Stromal cell of bone marrow (primary cell): ENCODE data around the gene RASD1.

ENCODE experiments used
- DNase-seq: peaks from one replicate; pipeline ENCODE4 v3.0.0-alpha.2; 2012; ENCODE audit warnings: low read depth

RASD1 gene

DNA sequence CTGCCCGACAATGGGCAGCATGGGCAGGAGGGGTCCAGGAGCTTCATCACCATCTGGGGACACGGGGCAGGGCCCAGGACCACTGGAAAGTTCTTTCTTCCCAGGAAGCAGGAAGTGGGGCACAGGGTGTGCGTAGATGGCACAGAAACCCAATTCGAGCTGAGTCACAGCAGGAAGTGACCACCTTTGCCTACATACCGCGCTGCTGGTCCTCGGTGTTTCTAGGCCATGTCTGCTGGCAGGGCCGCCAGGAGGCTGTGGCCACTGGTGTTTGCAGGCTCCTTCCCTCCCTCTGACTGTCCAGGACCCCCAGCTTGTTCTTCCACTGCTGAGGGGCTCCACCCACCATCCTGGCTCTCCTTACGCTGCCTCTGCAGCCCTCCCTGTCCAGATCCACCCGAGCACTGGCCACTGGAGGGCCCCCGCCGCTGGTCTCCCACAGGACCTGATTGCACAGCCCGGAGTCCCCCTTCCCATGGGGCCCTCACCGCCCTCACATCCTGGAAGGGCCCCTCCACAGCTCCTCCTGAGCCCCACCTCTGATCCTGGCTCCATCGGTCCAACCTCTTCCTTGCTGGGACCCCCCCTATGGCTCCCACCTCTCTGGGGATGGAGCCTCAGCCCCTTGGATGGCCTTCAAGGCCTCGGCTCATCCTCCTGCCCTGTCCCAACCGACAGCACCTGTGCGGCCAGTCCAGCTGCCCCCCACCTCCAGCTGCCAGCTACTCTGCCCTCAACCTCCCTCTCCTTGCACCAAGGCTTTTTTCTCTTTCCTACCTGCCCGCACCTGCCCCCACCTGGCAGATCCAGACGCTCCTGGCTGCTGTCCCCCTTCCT lies 14.5 kb upstream of the RASD1 start:
- DNase-seq: no peak

DNA sequence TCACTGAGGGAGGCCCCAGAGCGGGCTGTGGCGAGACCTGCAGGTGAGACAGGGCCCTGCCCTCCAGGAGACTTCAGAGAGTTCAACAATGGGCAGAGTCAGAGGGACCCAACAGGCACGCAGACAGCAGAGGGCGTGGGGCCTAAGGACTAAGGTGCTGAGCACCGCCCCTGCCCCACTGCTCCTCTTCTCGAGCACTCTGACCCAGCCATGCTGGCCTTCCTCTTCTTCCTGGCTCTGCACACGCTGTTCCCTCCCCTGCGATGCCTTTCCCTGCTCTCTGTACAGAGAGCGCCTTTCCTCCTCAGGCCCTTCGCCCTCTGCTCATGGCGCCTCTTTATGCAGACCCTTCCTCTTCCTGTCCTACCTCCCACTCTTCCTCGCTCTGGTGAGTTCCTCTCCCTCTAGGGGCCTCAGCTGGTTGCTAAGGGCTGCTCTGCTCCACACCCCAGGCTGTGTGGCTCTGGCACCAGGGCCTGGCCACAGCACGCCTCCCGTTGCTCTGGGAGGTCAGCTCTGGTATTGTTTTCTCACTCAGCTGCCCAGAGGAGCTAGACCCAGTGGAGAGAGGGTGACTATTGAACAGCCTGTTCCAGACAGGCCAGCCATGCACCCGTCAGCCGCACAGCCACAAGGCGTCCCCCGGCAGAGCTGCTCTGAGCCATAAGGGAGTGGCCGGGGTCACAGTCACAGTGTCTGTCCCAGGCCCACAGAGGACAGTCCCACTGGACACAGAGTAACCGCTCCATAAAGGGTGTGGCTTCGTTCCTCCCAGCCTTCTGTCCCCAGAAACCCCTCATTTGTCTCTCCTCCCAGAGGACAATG lies 13.6 kb upstream of the RASD1 start:
- no peak for DNase-seq

DNA sequence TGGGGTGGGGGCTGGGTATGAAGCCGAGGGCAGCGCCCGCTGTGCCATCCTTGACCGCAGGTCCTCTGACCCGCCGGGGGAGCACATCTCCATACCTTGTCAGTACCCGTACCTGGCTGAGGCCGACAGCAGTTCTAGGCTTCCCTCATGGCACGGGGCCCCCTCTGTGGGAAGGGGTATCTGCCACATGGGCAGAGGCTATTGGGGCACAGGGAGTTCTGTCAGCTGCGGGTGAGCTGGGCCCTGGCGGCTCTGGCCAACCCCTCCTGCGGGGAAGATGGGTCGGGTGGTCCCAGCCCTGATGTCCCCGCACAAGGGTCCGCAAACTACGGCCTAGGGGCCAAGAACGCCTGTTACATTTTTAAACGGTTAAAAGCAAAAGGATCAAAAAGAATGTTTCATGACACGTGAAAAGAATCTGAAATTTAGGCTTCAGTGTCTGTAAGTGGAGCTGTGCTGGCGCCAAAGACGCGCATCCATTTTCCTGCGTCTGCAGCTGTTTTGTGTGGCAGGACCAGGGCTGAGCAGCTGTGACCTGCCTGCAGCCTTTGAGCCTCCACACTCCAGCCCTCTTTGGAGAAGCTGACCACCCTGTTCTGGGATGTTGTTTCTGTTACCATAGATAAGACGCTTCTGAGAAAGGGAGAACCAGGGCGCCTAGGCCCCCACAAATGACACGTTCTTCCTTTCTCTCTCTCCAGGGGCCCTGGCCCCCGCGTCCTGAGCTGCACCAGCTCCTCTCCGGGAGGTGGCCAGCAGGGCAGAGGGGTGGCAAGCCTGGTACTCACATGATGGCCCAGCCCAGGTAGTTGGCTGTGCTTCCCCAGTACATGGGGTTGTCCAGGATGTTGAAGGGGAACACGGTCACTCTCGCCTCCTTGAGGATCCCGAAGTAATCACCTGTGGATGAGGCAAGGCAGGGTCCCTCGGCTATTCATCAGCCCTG lies 12.7 kb upstream of the RASD1 start:
- DNase-seq: no peak

DNA sequence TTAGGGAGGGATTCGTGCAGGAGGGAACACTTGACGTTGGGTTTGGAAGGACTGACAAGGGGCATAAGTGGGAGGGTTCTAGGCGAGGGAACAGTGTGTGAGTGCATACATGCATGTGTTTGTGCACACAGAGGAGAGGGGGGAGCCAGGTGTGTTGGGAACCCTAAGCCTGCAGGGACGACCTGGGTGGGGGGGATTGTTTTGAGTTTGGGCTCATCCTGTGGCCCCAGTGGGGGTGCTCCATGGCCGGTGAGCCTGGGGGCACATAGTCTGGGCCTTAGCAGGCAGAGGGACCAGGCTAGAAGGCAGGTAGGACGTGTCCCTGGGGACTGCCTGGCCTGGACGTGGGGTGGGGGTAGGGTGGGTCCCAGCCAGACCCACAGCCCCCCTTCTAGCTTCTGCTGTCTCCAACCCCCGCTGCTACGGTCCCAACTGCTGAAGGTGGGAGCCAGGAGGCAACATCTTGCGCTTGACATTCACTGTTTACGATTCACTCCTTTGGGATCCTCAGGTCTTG lies 11.9 kb upstream of the RASD1 start:
- no peak for DNase-seq

DNA sequence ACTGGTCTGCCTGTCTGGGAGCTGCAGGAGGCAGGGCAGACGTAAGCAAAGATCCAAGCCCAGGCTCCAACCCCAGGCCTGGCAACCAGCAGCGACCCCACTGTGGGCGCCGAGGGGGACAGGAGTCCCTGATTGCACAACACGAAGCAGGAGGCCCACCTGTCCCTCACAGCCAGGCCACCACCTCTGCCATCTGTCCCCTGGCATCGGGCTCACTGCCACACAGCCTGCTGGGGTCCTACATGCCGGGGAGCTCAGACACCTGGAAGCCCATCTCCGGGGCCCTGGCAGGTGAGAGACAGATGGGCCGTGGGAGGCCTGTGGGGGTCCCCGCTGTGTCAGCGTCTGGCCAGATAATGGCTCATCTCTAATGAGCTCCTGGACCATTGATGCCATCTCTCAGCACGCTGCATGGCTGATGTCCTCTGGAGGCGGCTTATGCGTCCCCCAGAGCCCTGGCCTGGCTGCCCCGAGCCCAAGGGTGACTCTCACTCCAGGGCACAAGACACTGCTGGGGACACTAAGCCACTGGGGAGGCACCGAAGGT lies 11.3 kb upstream of the RASD1 start:
- DNase-seq: no peak

DNA sequence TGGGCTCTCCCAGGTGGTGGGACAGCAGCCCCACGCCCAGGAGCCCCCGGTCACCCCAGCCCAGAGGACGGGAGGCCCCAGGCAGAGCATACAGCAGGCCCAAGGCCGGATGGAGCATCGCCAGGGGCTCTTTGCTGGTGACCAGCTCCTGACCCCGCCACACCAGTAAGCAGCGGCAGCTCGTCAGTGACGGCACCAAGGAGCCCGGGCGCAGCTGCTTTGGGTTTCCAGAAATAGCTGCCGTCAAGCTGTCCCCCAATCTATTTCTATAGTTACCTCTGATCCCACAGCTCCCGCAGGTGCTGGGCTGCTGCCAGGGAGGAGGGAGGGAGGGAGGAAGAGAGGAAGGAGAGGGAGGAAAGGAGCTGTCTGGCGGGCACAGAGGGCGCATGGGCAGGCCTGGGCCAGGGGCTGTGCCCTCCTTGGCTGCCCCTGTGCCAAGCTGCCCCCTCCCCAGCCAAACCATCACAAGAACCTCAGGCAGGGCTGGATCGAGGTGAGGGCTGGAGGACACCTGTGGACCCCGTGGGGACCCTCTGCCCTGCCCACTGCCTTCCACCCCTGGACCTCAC lies 10.8 kb upstream of the RASD1 start:
- DNase-seq: no peak

DNA sequence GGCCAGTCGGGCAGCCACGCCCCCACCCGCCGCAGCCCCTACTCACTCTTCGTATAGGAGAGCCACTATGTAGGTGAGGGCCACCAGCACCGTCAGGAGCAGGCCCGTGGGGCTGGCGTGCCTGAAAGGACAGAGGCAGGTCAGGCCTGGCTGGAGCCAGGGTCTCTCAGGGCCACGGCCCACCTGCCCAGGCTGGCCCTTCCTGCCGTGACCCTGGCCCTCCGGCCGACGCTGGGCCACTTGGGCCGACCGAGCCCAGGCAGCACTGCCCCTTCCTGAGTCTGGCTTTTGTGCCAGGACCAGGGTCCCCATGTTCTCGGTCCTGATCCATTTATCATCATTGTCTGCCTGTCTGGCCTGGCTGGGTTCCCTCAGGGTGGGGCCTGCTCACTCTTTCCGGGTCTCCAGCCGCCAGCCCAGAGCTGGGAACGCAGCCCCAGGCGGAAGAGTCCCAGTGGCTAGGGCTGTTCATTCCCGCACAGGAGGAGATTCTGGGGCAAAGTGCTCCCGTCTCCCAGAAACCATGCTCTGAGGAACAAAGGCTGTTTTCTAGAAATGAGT lies 10.1 kb upstream of the RASD1 start:
- DNase-seq: no peak

DNA sequence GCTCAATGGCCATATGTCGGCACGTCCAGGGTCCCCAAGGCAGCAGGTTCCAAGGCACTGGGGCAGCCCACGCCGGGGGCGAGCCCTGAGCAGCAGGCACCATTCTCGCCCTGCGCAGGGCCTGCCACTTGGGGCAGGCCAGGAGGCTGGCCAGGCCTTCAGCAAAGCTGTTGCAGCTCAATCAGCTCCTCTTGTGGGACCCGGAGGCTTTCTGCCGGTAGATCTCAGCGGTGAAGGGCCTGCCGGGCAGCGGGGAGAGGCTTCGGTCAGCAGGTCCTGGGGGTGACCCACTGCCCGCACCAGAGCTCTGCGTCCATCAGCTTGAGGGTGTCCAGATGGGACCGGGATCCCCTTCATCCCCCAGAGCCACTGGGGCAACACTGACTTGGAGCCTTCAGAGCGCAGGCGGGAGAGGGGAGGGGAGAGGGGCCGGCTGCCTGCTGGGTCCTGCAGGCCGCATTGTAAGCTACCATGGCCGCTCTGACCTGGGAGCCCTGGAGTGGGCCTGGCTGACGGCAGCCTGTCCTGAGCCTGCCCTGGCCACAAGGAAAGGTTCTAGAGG lies 9.5 kb upstream of the RASD1 start:
- no peak for DNase-seq

DNA sequence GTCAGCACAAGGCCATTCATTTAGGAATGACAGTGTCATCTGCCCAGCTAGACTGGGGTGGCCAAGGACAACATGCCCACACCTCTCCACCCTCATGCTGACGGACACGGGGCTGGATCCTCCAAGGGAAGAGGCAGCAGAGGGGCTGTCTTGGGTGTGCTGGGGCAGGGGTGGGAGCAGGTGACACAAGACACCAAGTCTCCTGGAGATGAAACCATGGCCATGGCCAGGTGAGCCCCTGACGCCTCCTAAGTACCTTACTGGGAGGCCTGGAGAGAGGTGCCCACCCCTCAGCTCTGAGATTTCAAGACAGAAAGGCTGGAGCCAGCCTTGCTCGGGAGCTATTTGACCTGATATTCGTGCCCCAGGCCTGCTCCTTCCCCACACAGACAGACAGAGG lies 9.0 kb upstream of the RASD1 start:
- DNase-seq: no peak

DNA sequence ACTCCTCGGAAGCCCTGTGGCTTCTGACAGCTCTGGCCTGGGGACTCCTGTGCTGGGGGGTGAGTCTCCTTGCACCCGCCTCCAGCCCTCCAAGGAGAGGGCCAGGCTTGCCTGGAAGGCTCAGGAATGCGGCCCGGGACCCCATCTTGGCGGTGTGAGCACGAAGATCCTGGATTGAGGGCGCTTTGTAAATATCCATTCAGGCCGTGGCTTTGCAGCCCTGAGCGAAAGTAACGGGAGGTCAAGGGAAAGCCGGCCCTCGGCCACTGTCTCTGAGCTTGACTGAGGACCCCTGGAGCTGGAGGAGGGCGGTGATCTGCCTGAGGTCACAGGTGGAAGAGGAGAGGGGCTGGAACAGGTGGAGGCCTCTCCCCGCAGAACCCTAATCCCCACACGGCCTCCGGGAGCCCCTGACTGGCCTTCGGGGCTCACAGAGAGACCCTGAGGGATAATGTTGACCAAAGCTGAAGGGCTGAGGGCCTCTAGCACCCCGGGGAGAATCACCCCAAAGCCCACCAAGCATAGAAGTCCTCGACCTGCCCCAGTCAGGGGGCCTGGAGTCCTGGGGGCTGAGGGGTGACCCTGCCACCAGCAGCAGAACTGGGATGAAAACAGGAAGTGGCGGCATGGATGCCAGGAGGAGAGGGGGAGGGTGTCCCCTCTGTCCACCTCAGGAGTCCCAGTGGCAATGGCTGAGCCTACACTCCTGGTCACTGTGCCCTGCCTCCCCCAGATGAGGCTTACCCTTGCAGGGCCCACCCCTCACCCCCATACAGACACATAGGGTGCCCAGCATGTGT lies 8.3 kb upstream of the RASD1 start:
- DNase-seq: no peak

DNA sequence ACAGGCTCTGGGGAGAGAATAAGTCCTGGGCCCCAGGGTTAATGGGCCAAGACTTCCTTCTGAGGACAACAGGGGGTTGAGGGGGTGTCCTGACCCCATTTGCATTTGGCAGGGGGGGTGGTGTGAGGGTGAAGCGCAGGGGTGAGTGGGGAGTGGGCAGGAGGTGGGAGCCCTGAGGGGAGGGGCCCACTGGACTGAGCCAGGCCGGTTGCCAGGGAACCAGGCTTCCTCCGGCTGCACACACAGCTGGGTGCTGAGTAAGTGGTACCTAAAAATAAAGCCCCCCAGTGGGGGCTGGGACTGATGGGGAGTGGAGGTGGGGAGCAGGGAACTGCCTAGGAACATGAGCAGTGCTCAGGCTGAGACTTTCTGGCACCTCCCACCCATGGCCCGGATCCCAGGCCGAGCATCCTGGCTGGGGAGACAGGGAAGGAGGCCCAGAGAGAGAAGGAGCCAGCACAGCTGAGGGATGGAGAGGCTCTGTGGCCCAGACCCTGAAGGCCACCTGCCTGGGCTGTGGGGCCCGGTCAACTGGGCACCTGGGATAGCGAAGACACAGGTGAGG lies 7.5 kb upstream of the RASD1 start:
- DNase-seq: no peak

DNA sequence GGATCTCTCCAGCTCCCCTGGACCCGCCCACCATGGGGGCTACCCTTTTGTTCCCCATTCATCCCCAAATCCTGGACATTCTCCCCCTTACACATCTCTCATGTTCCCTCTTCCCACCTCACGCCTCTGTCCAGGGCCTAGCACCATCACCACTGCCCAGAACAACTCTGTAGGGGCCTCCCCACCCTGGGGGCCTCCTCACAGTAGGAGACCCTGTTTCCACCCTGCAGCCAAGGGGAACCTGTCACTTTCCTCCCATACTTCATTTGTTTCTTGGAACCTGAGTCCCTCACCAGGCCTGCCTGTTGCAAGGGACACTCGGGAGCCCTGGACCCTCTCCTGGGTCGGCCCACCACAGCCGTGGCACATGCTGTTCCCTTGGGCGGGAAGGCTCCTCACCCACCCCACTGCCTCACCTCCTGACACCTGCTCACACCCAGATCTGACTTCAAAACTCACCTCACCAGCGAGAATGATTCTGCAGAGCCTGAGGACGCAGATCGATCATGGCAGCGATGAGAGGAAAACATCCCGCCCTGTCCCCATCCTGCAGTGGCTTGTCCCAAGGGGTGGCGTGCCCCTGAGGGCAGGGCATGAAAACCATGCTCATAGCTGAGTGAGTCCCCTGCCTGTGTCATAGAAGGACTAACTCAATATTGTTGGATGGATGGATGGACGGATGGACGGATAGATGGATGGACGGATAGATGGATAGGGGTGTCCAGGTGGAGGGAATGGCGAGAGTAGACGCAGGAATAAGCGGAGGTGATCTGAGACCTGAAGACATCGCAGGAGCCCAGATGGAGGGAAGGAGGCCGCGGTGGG lies 6.8 kb upstream of the RASD1 start:
- DNase-seq: no peak

DNA sequence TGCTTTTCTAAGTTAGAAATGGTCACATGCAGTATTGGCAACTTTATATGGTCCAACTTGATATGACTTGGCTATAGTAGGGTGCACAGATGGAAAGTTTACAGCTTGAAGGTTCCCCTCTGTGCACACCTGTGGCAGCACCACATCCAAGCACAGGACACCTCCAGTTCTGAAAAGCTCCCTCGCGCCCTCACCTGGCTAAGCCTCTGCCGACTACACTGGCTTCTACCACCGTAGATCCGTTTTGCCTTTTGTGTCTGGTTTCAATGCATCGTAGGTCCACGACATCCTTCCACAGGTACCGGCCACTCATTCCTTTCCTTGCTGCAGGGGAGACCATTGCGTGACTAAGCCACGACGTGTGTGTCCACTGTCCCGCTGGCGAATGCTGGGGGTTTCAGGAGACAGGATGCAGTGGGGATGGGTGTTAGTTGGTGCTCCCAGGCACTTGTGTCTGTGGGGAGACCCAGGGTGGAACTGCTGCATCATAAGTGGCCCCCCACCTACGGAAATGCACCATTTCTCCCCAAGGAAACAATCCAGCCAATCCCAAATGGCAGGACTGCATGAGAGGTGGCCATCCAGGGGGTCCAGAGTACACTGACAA lies 4.9 kb upstream of the RASD1 start:
- DNase-seq: no peak

DNA sequence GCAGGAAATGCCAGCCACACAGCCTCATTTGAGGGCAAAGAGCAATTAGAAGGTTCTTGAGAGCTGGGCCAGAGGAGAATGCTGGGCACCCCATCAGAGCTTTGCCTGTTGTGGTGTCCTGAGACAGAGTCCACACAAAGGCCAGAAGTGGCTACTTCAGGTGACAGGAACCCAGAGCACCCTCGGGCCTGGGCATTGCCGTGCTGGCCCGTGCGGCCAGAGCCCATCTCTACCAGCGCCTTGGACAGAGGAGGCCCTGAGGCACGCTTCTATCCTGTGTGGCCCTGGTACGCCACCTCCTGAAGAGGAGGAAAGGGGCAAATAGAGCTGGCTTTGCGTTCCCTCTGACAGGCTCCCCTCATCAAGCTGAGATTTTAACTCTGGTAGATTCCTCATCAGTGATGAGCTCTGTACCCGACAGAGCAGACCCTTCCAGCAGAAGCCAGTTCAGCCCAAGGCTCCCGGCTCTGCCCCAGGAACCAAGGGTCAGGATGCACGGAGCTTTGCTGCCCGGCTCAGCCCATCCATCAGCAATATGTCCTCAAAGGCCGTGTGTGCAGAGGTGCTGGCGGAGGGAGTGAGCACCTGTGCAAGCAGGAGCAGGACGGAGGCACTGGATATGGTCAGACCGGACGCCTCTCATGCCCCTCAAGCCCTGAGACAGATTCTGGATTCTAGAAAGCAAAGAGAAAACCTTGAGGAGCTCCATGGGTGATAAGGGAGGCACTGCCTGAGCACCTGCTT lies 3.4 kb upstream of the RASD1 start:
- no peak for DNase-seq

DNA sequence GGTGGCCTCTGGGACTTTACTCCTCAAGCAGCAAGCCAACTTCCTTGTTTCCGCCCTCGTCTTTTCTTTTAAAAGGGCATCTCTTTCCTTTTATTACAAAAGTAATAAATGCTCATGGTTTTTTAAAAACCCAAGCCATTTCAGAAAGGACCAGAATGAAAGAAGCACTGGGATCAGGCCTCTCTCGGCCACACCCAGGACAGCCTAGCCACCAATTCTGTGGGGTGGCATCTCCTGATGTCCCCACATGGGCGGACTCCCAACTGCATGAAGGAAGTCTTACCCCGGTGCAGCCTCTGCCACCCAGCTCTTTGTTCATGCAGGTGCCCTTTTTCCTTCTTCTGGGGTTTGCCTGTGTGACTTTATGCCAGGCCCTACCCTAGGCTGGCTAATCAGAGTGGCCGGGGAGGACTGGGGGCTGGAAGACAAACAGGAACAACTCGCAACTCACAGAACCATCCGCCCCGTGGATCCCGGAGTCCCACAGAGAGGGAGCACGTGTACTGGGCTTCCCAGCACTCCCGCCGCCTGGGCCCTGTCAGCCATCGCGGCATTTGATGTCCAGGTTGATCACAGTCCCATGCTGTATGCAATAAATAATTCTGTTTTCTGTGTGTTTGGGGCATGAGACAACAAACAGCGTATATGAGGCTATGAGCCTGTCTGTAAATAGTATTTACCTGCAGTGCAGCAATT lies 2.6 kb upstream of the RASD1 start:
- no peak for DNase-seq

DNA sequence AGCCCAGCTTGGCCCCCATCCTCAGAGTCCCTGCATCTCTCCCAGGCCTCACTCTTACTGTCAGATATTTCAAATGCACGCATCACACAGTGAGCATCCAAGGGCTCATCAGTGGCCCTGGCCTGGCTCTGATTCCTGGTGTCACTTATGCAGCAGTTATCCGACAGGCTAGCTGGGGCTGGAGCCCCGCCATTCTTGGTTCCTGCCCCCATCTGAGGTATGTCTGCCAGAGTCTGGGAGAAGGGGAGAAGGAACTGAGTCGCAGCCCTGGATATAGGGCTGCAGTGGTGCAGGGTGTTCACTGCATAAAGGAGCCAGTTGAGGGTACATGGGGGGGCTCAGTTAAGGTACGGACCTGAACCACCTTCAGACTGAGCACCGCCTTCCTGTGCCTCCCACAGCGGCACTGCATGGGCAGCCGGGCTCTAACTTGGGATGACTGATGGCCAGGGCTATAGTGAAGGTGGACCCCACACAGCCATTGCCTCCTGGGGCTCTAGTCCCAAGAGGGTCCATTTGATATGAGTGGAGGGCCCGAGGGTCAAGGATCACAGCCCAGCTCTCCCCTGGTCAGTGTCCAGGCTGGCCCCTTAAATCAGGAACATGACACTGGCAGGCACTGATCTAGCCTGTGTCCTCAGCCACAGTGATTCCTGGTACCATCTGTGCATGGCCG lies 1.8 kb upstream of the RASD1 start:
- DNase-seq: no peak
